NCI-H1694 treated with DMSO at 0.1 percent for 48 hours (cell line): ENCODE data around the gene RNF135.
"Not testable (repeated sequence)": the region's sequence is repeated elsewhere in the genome, so short reads cannot be mapped to it uniquely, and the experiment has no call there.

Source experiments
- DNase-seq: peaks from one replicate; lab custom pipeline; 2025; lab: John Stamatoyannopoulos, UW

Gene RNF135

DNA sequence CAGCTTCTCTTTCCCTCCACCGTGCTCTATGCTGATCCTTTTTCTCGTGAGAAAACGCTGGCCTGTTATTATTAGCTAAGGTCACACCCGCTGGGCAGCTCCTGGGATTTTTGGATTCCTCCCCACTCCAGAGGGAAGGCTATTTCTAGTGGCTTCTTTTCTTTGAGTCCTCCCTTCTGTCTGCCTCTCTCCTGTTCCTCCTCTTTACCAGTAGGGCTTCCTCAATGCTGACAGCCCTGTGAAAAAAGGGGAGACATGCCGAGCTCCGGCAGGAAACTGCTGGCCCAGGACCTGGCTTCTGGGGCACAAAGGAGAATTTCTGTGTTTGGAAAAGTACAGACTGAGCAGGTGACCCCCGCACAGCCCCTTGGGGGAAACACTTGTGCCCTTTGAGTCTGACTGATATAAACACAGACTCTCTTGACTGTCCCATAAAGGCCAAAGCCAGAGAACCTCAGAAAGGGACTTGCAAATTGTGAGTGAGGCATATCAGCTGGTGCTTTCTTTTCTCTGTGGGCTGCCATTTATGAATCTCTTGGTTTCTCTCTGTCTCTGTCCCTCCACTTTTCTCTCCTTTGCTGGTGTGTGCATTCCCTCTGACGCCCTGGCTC is 14.0 kb upstream of the RNF135 start:
- DNase-seq: no peak

DNA sequence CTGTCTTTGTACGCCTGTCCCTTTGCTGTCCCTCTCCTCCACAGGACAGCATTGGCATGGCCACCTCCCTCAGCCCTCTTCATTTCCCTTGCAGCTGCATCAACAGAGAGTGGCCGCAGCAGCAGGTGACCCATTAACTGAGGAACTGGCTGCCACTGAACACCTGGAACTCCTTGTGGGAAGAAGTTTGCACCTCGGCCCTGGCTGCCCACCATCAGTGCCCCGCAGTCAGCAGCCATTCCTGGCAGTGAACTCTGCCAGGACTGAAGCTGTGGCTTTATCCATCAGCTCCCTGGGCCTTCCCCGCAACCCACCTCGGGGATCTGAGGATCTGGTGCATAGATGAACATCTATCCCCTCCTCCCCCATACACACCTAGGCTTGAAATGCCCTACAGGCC is 13.1 kb upstream of the RNF135 start:
- no peak for DNase-seq

DNA sequence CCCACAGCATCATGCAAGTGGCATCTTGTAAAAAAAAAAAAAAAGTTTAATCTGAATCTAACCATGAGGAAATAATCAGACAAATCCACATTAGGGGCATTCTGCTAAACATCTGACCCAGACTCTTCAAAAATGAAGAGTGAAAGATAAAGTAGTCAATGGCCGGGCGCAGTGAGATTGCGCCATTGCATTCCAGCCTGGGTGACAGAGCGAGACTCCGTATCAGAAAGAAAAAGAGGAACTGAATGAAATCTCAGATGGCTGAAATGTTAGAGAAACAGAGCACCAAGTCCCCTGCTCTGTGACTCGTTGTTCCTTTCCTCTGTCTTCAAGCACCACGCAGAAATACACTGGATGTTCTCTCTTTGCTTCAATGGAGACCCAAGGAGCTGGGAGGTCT is 12.7 kb upstream of the RNF135 start:
- no peak for DNase-seq

DNA sequence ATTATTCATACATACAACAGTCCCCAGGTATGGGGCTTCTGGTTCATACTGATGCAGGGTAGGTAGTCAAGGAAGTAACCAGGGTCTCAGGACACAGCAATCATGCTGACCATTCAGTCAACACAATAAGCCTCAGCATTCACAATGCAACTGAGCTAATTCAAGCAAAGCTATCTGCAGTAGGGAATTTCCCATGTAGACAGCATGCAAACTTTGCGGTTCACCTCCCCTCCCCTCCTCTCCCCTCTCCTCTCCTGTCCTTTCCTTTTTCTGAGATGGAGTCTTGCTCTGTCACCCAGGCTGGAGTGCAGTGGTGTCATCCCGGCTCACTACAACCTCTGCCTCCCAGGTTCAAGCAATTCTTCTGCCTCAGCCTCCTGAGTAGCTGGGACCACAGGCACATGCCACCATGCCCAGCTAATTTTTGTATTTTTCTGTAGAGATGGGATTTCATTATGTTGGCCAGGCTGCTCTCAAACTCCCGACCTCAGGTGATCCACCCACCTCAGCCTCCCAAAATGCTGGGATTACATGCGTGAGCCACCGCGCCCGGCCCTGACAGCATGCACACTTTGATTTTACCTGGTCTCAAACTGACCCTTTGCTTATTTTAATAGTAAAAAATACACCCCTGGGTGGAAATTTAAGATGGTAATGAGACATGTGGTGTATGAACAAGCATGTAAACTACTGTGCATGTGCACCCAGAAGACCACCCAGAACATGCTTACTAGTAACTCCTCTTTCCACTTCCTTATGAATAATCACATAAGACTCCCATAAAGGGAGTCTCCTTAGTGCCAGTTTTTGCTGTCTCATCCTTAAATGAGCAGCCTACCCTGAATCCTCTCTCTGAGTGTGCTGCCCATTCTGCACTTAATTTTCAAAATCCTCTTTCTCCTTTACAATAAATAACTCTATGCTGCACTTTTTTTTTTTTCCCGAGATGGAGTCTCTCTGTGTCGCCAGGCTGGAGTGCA is 9.3 kb upstream of the RNF135 start:
- no peak for DNase-seq

DNA sequence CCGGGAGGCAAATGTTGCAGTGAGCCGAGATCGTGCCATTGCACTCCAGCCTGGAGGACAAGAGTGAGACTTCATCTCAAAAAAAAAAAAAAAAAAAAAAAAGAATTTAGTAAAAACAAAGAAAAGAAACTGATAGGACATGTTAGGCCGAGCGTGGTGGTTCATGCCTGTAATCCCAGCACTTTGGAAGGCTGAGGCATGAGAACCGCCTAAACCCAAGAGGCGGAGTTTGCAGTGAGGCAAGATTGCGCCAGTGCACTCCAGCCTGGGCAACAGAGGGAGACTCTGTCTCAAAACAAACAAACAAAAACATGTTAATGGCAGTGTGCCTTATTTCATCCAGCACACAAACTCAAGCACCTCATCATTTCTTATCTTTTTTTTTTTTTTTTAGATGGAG is 6.5 kb upstream of the RNF135 start:
- not testable (repeated sequence) for DNase-seq

DNA sequence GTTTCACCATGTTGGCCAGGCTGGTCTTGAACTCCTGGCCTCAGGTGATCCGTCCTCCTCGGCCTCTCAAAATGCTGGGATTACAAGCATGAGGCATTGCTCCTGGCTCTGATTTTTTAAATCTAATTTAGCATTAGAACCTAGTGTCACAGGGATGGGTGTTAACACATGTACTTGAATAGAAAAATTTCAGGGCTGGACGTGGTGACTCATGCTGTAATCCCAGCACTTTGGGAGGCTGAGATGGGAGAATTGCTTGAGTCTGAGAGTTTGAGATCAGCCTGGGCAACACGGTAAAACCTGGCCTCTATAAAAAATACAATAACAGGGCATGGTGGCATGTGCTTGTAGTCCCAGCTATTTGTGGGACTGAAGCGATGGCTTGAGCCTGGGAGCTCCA is 6.0 kb upstream of the RNF135 start:
- DNase-seq: no peak

DNA sequence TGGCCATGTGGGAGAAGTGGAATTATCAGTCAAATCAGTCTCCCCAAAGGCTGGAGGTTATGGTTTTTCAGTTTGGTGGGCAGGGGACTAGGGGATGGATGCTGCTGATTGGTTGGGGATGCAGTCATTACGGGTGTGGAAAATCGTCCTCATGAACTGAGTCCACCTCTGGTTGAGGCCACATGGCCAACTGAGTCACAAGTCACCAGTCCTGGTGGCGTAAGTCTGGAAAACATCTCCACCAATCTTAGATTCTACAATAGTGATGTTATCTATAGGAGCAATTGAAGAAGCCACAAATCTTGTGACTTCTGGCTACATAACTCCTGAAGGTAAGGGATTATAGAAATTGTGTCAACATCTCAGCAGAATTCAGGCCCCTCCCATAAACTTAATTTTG is 5.2 kb upstream of the RNF135 start:
- no peak for DNase-seq

DNA sequence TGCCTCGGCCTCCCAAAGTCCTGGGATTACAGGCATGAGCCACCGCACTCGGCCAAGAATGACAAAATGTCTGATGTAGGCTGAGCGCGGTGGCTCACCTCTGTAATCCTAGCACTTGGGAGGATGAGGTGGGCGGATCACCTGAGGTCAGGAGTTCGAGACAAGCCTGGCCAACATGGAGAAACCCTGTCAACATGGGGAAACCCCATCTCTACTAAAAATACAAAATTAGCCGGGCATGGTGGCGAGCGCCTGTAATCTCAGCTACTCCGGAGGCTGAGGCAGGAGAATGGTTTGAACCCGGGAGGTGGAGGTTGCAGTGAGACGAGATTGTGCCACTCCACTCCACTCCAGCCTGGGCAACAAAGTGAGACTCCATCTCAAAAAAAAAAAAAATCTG is 2.9 kb upstream of the RNF135 start:
- DNase-seq: not testable (repeated sequence)

DNA sequence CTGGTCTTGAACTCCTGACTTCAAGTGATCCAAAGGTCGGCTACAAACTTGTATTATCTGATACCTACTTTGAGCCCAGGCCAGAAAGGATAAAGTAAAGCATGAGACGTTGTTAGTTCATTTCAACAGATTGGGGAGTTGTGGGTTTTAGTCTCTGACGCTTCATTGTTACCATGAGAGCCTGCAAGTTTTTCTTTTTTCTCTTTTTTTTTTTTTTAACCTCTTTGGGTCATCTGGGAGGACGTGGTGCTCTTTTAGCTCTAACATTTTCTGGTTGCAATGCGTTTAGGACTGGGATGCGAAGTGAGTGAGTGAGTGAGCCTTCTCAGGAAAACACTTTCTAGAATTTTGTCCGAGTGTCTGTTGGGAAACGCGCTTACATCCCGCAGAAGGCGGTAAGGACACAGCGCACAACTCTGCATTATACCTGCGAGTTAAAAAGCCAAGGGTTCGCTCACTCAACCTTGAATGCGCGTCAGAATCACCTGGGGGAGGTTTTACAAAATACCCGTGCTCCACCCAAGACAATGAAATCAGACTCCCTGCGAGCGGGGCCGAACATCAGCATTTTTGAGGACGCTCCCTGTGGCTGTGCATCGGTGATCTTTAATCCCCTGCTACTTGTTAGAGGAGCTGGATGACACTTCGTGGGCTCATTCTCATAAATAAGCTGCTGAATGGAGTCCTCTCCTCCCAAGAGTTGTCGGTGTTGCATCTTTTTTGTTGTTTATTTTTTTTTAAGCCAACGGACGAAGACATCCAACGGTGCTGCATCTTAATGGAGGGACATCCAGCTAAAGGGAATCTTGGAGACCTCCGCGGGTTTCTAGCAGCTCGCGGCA is 629 bp upstream of the RNF135 start:
- DNase-seq: no peak

DNA sequence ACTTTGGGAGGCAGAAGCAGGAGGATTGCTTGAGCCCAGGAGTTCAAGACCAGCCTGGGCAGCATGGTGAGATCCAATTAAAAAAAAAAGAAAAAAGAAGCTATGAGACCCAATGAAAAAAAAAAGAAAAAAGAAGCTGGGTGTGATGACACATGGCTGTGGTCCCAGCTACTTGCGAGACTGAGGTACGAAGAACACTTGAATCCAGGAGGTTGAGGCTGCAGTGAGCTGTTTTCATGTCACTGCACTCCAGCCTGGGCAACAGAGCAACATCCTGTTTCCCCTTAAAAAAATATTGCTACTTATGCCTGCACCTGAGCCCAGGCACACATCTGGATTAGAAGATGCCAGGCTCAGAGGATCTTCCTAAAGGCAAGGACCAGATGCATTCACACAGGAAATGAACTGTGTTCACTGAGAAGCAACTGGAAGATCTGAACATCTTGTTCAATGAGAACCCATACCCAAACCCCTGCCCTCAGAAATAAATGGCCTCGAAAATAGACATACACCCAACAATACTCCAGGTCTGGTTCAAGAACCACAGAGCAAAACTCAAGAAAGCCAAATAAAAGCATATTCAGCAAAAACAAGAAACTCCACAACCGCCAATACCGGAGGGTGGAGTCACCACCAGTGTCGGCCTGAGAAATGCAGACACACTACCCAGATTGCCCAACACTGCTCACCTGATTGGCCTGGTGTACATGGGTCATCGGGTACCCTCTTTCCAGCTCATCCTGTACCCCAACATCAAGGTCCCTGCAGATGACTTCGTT is 4.4 kb downstream of the RNF135 start:
- no peak for DNase-seq

DNA sequence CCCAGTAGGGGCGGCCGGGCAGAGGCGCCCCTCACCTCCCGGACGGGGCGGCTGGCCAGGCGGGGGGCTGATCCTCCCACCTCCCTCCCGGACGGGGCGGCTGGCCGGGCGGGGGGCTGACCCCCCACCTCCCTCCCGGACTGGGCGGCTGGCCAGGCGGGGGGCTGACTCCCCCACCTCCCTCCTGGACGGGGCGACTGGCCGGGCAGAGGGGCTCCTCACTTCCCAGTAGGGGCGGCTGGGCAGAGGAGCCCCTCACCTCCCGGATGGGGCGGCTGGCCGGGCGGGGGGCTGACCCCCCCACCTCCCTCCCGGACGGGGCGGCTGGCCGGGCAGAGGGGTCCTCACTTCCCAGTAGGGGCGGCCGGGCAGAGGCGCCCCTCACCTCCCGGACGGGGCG is 9.1 kb downstream of the RNF135 start:
- not testable (repeated sequence) for DNase-seq

DNA sequence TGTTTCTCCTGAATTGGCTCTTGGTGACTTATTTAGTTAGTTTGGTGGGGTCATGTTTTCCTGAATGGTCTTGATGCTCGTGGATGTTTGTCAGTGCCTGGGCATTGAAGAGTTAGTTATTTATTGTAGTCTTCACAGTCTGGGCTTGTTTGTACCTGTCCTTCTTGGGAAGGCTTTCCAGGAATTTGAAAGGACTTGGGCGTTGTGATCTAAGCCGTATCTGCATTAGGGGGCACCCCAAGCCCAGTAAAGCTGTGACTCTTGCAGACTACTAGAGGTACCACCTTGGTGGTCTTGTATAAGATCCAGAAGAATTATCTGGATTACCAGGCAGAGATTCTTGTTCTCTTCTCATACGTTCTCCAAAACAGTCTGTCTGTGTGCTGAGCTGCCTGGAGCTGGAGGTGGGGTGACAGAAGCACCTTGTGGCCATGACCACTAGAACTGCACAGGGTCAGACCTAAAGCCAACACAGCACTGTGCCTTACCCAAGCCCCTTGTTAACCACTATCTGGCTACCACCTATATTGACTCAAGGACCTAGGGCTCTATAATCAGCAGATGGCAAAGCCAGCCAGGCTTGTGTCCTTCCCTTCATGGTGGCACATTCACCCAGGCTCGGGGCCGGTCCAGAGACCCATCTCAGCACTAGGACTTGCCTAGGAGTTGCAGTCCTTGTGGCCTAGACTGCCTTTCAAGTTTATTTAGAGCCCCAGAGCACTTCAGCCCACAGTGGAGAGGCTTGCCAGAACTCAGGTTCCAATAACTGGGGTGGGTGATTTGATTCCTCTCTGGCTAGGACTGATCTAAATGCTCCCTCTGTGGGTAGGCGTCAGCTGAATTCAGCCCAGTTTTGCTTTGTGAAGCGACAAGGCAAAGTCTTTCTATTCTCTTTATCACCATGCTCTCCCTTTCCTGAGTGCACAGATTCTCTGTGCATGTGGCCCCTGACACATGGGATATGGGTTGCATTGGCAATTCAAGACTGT is 11.0 kb downstream of the RNF135 start:
- no peak for DNase-seq

DNA sequence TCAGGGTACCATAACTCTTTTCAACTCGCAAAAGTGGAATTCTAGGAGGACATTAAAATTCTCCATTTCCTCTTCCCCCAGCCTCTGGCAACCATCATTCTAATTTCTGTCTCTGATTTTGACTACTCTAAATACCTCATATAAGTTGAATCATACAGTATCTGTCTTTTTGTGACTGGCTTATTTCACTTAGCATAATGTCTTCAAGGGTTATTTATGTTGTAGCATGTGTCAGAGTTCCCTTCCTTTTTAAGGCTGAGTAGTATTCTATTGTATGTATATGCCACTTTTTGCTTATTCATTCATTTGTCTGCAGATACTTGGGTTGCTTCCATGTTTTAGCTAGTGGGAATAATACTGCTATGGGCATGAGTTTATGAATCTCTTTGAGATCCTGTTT is 12.0 kb downstream of the RNF135 start:
- DNase-seq: no peak

DNA sequence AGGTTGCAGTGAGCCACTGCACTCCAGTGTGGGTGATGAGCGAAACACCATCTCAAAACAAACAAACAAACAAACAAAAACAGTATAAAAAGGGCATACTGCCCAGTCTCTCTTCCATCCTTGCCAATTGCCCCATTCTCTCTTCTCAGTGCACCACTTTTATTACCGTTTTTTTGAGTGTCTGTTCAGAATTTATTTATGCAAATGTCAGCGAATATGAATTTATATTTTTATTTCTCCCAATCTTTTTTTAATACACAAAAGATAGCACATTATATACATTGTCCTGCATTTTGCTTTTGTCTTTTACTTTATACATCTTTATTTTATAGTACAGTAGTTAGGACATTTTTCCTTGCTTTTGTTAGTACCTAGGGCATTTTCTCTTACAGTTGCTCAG is 19.6 kb downstream of the RNF135 start:
- no peak for DNase-seq

DNA sequence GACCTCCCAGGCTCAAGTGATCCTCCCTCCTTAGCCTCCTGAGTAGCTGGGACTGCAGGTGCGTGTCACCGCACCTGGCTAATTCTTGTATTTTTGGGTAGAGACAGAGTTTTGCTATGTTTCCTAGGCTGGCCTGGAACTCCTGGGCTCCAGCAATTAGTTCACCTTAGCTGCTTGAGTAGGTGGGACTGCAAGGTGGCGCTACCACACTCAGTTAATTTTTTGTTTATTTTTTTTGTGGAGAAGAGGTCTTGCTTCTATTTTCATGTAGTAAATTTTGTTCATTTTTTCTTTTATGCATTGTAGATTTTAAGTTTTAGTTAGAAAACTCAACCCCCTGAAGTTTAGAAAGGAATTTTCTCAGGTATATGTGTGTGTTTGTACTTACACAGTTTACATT is 21.7 kb downstream of the RNF135 start:
- DNase-seq: no peak

DNA sequence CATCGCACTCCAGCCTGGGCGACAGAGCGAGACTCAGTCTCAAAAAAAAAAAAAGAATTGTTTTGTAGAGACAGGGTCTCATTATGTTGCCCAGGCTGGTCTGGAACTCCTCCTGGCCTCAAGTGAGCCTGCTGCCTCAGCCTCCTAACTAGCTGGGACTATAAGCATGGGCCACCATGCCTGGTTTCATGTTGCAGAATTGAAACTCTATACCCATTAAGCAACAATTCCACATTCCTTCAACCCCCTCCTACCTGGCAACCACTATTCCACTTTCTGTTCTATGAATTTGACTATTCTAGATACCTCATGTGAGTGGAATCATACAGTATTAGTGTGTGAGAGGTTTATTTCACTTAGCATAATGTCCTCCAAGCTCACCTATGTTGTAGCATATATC is 24.5 kb downstream of the RNF135 start:
- no peak for DNase-seq

DNA sequence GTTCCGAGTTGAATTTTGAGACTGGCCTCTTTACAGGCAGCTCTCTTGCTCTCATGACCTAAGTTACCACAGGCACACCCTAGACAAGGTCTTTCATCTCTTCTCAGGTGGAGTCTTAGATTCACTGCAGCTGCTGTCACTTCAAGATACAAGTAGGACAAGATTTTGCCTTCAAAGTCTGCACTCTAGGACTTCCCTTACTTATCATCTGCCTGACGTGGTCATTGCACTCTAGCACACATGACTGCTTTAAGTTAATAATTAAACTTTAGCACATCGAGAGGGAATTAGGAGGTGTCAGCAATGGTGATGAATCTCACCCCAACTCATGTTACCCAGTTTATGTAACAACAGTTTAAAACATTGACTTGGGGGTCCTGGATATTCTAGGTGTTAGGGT is 25.6 kb downstream of the RNF135 start:
- DNase-seq: no peak

DNA sequence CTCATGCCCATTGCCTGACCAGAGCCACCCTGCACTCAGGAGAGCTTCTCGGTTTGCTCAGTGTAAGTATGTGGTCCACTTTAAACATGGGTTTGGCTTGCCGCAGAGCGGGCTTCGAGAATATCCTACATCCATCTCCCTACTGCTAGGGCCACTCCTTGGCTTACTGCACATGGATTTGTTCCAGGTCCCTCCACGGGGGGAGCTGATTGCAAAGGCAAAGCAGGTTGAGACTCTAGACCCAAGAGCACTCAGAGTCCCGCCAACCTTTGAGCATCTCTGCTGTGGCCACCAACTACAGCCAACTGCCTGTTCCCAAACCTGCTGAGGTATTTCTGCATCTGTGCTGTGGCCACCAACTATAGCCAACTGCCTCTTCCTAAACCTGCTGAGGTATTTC is 26.4 kb downstream of the RNF135 start:
- no peak for DNase-seq

DNA sequence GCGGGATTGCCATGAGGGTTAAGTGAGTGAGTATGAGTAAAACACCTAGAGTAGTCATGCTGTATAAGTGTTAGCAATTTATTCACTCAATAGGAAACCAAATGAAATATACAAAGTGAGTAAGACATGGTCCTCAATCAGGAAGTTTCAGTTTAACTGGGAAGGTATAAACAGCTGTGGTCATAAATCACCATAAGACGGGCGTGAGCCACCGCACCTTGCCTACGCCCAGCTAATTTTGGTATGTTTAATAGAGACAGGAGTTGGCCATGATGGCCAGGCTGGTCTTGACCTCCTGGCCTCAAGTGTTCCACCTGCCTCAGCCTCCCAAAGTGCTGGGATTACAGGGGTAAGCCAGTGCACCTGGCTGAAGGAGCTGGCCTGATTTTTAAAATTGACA is 27.0 kb downstream of the RNF135 start:
- no peak for DNase-seq

DNA sequence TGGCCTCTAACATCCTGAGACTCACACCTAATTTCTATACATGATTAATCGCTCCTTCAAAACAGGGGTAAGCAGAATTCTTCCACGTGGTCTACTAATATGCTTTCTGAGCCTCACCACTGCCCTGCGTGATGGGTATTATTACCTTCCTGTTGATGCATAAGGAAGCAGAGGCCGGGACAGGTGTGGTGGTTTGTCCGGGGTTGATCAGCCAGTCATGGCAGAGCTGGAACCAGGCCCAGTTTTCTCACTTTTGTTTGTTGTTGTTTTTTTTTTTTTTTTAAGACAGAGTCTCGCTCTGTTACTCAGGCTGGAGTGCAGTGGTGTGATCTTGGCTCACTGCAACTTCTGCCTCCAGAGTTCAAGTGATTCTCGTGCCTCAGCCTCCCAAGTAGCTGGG is 31.2 kb downstream of the RNF135 start:
- DNase-seq: no peak
